Activated CD8-positive, alpha-beta T cell treated with anti-CD3 and anti-CD28 coated beads, Interleukin-2, amount 10 ng/mL, durations not matched to agents 7 days and 5 days (primary cell): ENCODE measurements around the gene TMEM237. TPM values are rescaled to one million over a fixed set of nuclear protein-coding genes. Genes with fewer than 3 reads are reported as not detected.

ENCODE experiments used
- ATAC-seq: fragments of 150-1000 bp; cut with Tn5 transposase; one replicate; pipeline ENCODE4 v1.10.0; 2021; ENCODE audit warnings: moderate library complexity
- CTCF ChIA-PET: fragments of 350-600 bp; sonication (Branson Sonifier 250); formaldehyde crosslinking; loops from one replicate; lab custom pipeline; 2021; ENCODE audit warnings: antibody characterized with exemption; lab: Charles Lee
- POLR2A ChIA-PET: fragments of 350-600 bp; sonication (Branson Sonifier 250); formaldehyde crosslinking; loops from one replicate; lab custom pipeline; 2021; ENCODE audit warnings: antibody characterized with exemption; lab: Charles Lee
- DNase-seq: peaks from one replicate; pipeline ENCODE4 v3.0.0-alpha.2; 2020
- H3K27ac Mint-ChIP-seq: one replicate; pipeline ENCODE4 v1.8.0; 2021; ENCODE audit warnings: mild to moderate bottlenecking, mixed read lengths
- H3K27me3 Mint-ChIP-seq: one replicate; pipeline ENCODE4 v1.8.0; 2021; ENCODE audit warnings: low read depth, mixed read lengths
- H3K36me3 Mint-ChIP-seq: one replicate; pipeline ENCODE4 v1.8.0; 2021; ENCODE audit warnings: low read depth, mixed read lengths
- H3K4me1 Mint-ChIP-seq: one replicate; pipeline ENCODE4 v1.8.0; 2021; ENCODE audit warnings: low read depth, mixed read lengths
- H3K4me3 Mint-ChIP-seq: one replicate; pipeline ENCODE4 v1.8.0; 2021; ENCODE audit warnings: mild to moderate bottlenecking, mixed read lengths
- H3K9me3 Mint-ChIP-seq: one replicate; pipeline ENCODE4 v1.8.0; 2022; ENCODE audit warnings: mixed read lengths; ENCODE audit not compliant: insufficient read depth
- total RNA-seq, 2 experiments: library from RNA; stranded (reverse); gene quantifications; one replicate each; pipeline ENCODE4 v1.2.3, GENCODE V29; 2021

The TMEM237 gene
- total RNA-seq, 2 experiments from 2014 or later, result 24.0 TPM

- no peak overlapping the region for H3K4me3 Mint-ChIP-seq
- no peak for DNase-seq
- H3K36me3 Mint-ChIP-seq, result peaks cover 17% of the 10 kb centered on the region
- CTCF ChIA-PET, result no interaction called here
- no peaks in the 10 kb centered on the region for H3K9me3 Mint-ChIP-seq
- H3K4me1 Mint-ChIP-seq, result peaks cover 19% of the 10 kb centered on the region
- H3K27ac Mint-ChIP-seq, result no peak overlapping the region
- POLR2A ChIA-PET, result no interaction called here
- H3K27me3 Mint-ChIP-seq, result no peaks in the 10 kb centered on the region
- ATAC-seq, result no peak
These were observed 4.1 kb downstream of the TMEM237 start for GRCh38 chr2:201639205-201639604.

GRCh38 chr2:201638326-201638725, 5.0 kb downstream of the TMEM237 start:
- Mint-ChIP-seq H3K4me1 (peaks cover 12% of the 10 kb centered on the region), H3K27ac (no peak overlapping the region), H3K36me3 (peaks cover 24% of the 10 kb centered on the region), H3K27me3 (no peaks in the 10 kb centered on the region), H3K4me3 (no peak overlapping the region), H3K9me3 (no peaks in the 10 kb centered on the region)
- DNase-seq (no peak), ATAC-seq (no peak)
- ChIA-PET POLR2A (no interaction called here), CTCF (no interaction called here)

GRCh38 chr2:201633661-201634249, 9.5 kb downstream of the TMEM237 start:
- no peak overlapping the region for H3K27ac Mint-ChIP-seq
- H3K36me3 Mint-ChIP-seq, result peaks cover 45% of the 10 kb centered on the region
- H3K4me3 Mint-ChIP-seq, result no peak overlapping the region
- DNase-seq (no peak), ATAC-seq (no peak)
- POLR2A ChIA-PET, result no interaction called here
- CTCF ChIA-PET, result interaction anchor here (1.8 kb wide), 1 partner anchor 11 kb away, joined by 6 read pairs; no protein-coding TSS in a partner anchor
- no peaks in the 10 kb centered on the region for H3K4me1 Mint-ChIP-seq
- no peaks in the 10 kb centered on the region for H3K27me3 Mint-ChIP-seq
- no peaks in the 10 kb centered on the region for H3K9me3 Mint-ChIP-seq

GRCh38 chr2:201631041-201631440, 12.3 kb downstream of the TMEM237 start:
- POLR2A ChIA-PET, result no interaction called here
- no peak for ATAC-seq

GRCh38 chr2:201630577-201630976, 12.7 kb downstream of the TMEM237 start:
- ChIA-PET POLR2A (no interaction called here), CTCF (no interaction called here)
- Mint-ChIP-seq H3K27me3 (no peaks in the 10 kb centered on the region), H3K4me3 (no peak overlapping the region), H3K27ac (no peak overlapping the region), H3K9me3 (no peaks in the 10 kb centered on the region), H3K36me3 (peaks cover 44% of the 10 kb centered on the region), H3K4me1 (no peaks in the 10 kb centered on the region)
- no peak for DNase-seq
- ATAC-seq, result no peak

More at GRCh38 chr2:201631041-201631440, 12.3 kb downstream of the TMEM237 start:
- Mint-ChIP-seq H3K27me3 (no peaks in the 10 kb centered on the region), H3K36me3 (peaks cover 43% of the 10 kb centered on the region), H3K27ac (no peak overlapping the region), H3K4me1 (no peaks in the 10 kb centered on the region), H3K9me3 (no peaks in the 10 kb centered on the region), H3K4me3 (no peak overlapping the region)
- DNase-seq, result no peak
- CTCF ChIA-PET, result interaction anchor here (1.4 kb wide), 1 partner anchor 10 kb away, joined by 4 read pairs; no protein-coding TSS in a partner anchor

- ATAC-seq (no peak), DNase-seq (no peak)
- H3K9me3 Mint-ChIP-seq, result no peaks in the 10 kb centered on the region
- H3K4me3 Mint-ChIP-seq, result no peak overlapping the region
- H3K27me3 Mint-ChIP-seq, result no peaks in the 10 kb centered on the region
- H3K36me3 Mint-ChIP-seq, result peaks cover 33% of the 10 kb centered on the region
- ChIA-PET POLR2A (interaction anchor here (1.4 kb wide), 1 partner anchor 14 kb away, joined by 3 read pairs; no protein-coding TSS in a partner anchor), CTCF (no interaction called here)
- H3K27ac Mint-ChIP-seq, result no peak overlapping the region
- no peaks in the 10 kb centered on the region for H3K4me1 Mint-ChIP-seq
These were observed 14.8 kb downstream of the TMEM237 start for GRCh38 chr2:201628545-201628944.

GRCh38 chr2:201622306-201622970, 20.9 kb downstream of the TMEM237 start:
- H3K27me3 Mint-ChIP-seq, result no peaks in the 10 kb centered on the region
- peaks cover 6% of the 10 kb centered on the region for H3K36me3 Mint-ChIP-seq
- no peaks in the 10 kb centered on the region for H3K4me1 Mint-ChIP-seq
- H3K4me3 Mint-ChIP-seq, result no peak overlapping the region
- ATAC-seq, result no peak
- POLR2A ChIA-PET, result no interaction called here
- H3K9me3 Mint-ChIP-seq, result no peaks in the 10 kb centered on the region
- H3K27ac Mint-ChIP-seq, result no peak overlapping the region
- CTCF ChIA-PET, result interaction anchor here (1.2 kb wide), 1 partner anchor 11 kb away, joined by 6 read pairs; no protein-coding TSS in a partner anchor
- no peak for DNase-seq

GRCh38 chr2:201621293-201621999, 21.9 kb downstream of the TMEM237 start:
- H3K36me3 Mint-ChIP-seq, result peaks cover 6% of the 10 kb centered on the region
- no peaks in the 10 kb centered on the region for H3K4me1 Mint-ChIP-seq
- no peaks in the 10 kb centered on the region for H3K9me3 Mint-ChIP-seq
- ATAC-seq (no peak), DNase-seq (no peak)
- H3K27ac Mint-ChIP-seq, result no peak overlapping the region
- POLR2A ChIA-PET, result interaction anchor here (0.5 kb wide), 1 partner anchor 797 kb away, joined by 3 read pairs; no protein-coding TSS in a partner anchor
- CTCF ChIA-PET, result interaction anchor here (1.1 kb wide), 1 partner anchor 389 kb away, joined by 3 read pairs; no protein-coding TSS in a partner anchor
- no peaks in the 10 kb centered on the region for H3K27me3 Mint-ChIP-seq
- H3K4me3 Mint-ChIP-seq, result no peak overlapping the region

- peaks cover 11% of the 10 kb centered on the region for H3K27me3 Mint-ChIP-seq
- no peak overlapping the region for H3K4me3 Mint-ChIP-seq
- no peak overlapping the region for H3K27ac Mint-ChIP-seq
- ChIA-PET CTCF (no interaction called here), POLR2A (no interaction called here)
- H3K9me3 Mint-ChIP-seq, result no peaks in the 10 kb centered on the region
- no peak for ATAC-seq
- no peaks in the 10 kb centered on the region for H3K4me1 Mint-ChIP-seq
- no peak for DNase-seq
- H3K36me3 Mint-ChIP-seq, result no peaks in the 10 kb centered on the region
These were observed 24.3 kb downstream of the TMEM237 start for GRCh38 chr2:201618744-201619662.

GRCh38 chr2:201608021-201608420, 35.3 kb downstream of the TMEM237 start:
- Mint-ChIP-seq H3K4me3 (no peak overlapping the region), H3K9me3 (peaks cover 7% of the 10 kb centered on the region), H3K4me1 (no peaks in the 10 kb centered on the region), H3K36me3 (no peaks in the 10 kb centered on the region), H3K27me3 (peaks cover 21% of the 10 kb centered on the region), H3K27ac (no peak overlapping the region)
- ChIA-PET CTCF (no interaction called here), POLR2A (interaction anchor here (0.6 kb wide), 1 partner anchor 58 kb away, joined by 3 read pairs; no protein-coding TSS in a partner anchor)
- ATAC-seq (no peak), DNase-seq (no peak)

- Mint-ChIP-seq H3K27me3 (peaks cover 23% of the 10 kb centered on the region), H3K27ac (no peak overlapping the region), H3K36me3 (no peaks in the 10 kb centered on the region), H3K4me1 (no peaks in the 10 kb centered on the region), H3K4me3 (no peak overlapping the region), H3K9me3 (peaks cover 7% of the 10 kb centered on the region)
- ATAC-seq (no peak), DNase-seq (no peak)
- POLR2A ChIA-PET, result interaction anchor here (0.6 kb wide), 1 partner anchor 58 kb away, joined by 3 read pairs; no protein-coding TSS in a partner anchor
- CTCF ChIA-PET, result no interaction called here
These were observed 35.7 kb downstream of the TMEM237 start for GRCh38 chr2:201607568-201607967.
